ENCODE results near the gene UBE2D1.
"Not testable (repeated sequence)": the region's sequence is repeated elsewhere in the genome, so short reads cannot be mapped to it uniquely, and the experiment has no call there.

The UBE2D1 gene

GRCh38 chr10:58384999-58385783 is 50.4 kb downstream of the UBE2D1 start, which contains the start of gene TFAM:
Gene TFAM, plus strand, starts transcription at chr10:58385410. Its CDS starts 138 bp downstream, at chr10:58385548.
- DNase-seq, result peak; percentile 90

GRCh38 chr10:58385784-58386112 is 50.9 kb downstream of the UBE2D1 start:
- peak; percentile 7 for DNase-seq

- no peak for DNase-seq
Measured at GRCh38 chr10:58389024-58389423, 54.2 kb downstream of the UBE2D1 start.

GRCh38 chr10:58393317-58393716 is 58.5 kb downstream of the UBE2D1 start:
- no peak for DNase-seq

- DNase-seq, result no peak
Measured at GRCh38 chr10:58394471-58394870, 59.7 kb downstream of the UBE2D1 start.

GRCh38 chr10:58396057-58396456 is 61.3 kb downstream of the UBE2D1 start:
- no peak for DNase-seq

GRCh38 chr10:58397830-58398229 is 63.0 kb downstream of the UBE2D1 start:
- DNase-seq, result no peak

GRCh38 chr10:58399410-58399809 is 64.6 kb downstream of the UBE2D1 start:
- no peak for DNase-seq

GRCh38 chr10:58400609-58401008 is 65.8 kb downstream of the UBE2D1 start:
- no peak for DNase-seq

- no peak for DNase-seq
Measured at GRCh38 chr10:58404001-58404400, 69.2 kb downstream of the UBE2D1 start.

GRCh38 chr10:58409956-58410610 is 75.3 kb downstream of the UBE2D1 start:
- no peak for DNase-seq

GRCh38 chr10:58412502-58412961 is 77.7 kb downstream of the UBE2D1 start:
- no peak for DNase-seq

- no peak for DNase-seq
Measured at GRCh38 chr10:58414270-58415041, 79.7 kb downstream of the UBE2D1 start.

- DNase-seq, result no peak
Measured at GRCh38 chr10:58415757-58416156, 81.0 kb downstream of the UBE2D1 start.

- not testable (repeated sequence) for DNase-seq
Measured at GRCh38 chr10:58417902-58418301, 83.1 kb downstream of the UBE2D1 start.

All from NK-92 treated with Interleukin-12 subunit alpha and Interleukin-12 subunit beta, amount 100 ng/mL, for 24 hours (cell line).